HG03045 (cell line): Measurements from ENCODE around the gene KLHL29.
"Not testable (repeated sequence)": the region's sequence is repeated elsewhere in the genome, so short reads cannot be mapped to it uniquely, and the experiment has no call there.

Experiments
- ATAC-seq: cut with Tn5 transposase; IDR thresholded peaks from one replicate; pipeline ENCODE4 v1.9.1; 2021; ENCODE audit warnings: mild to moderate bottlenecking, moderate library complexity; ENCODE audit not compliant: unreplicated experiment

The KLHL29 gene

GRCh38 chr2:23698721-23699579 is 314.0 kb downstream of the KLHL29 start:
- ATAC-seq = no peak

- no peak for ATAC-seq
Measured at GRCh38 chr2:23699580-23699925, 314.6 kb downstream of the KLHL29 start.

GRCh38 chr2:23700627-23701026 is 315.6 kb downstream of the KLHL29 start:
- ATAC-seq = no peak

GRCh38 chr2:23703037-23703582 is 318.1 kb downstream of the KLHL29 start:
- ATAC-seq = no peak

GRCh38 chr2:23703583-23704385 is 318.8 kb downstream of the KLHL29 start:
- no peak for ATAC-seq

GRCh38 chr2:23705771-23706612 is 321.0 kb downstream of the KLHL29 start:
- ATAC-seq = no peak

GRCh38 chr2:23706613-23707078 is 321.7 kb downstream of the KLHL29 start:
- no peak for ATAC-seq

GRCh38 chr2:23707096-23707495 is 322.1 kb downstream of the KLHL29 start:
- no peak for ATAC-seq

- ATAC-seq = no peak
Measured at GRCh38 chr2:23708771-23709170, 323.8 kb downstream of the KLHL29 start.

- no peak for ATAC-seq
Measured at GRCh38 chr2:23709311-23709710, 324.3 kb downstream of the KLHL29 start.

- no peak for ATAC-seq
Measured at GRCh38 chr2:23711979-23712755, 327.2 kb downstream of the KLHL29 start.

GRCh38 chr2:23712756-23713151 is 327.8 kb downstream of the KLHL29 start:
- ATAC-seq = no peak

GRCh38 chr2:23713351-23713750 is 328.4 kb downstream of the KLHL29 start:
- no peak for ATAC-seq

GRCh38 chr2:23718931-23719700 is 334.1 kb downstream of the KLHL29 start:
- ATAC-seq = no peak

- ATAC-seq = no peak
Measured at GRCh38 chr2:23719716-23720115, 334.7 kb downstream of the KLHL29 start.

- ATAC-seq = no peak
Measured at GRCh38 chr2:23720705-23721453, 335.9 kb downstream of the KLHL29 start.

GRCh38 chr2:23721454-23721826 is 336.5 kb downstream of the KLHL29 start:
- ATAC-seq = no peak

- ATAC-seq = no peak
Measured at GRCh38 chr2:23722255-23722654, 337.3 kb downstream of the KLHL29 start.

GRCh38 chr2:23723029-23723428 is 338.1 kb downstream of the KLHL29 start:
- not testable (repeated sequence) for ATAC-seq
